ENCODE measurements around the gene SH3BGR. TPM values are rescaled to one million over a fixed set of nuclear protein-coding genes. Genes with fewer than 3 reads are reported as not detected.

SH3BGR gene
- total RNA-seq, 1 donor from 2014 or later, result 9.9 TPM

- no peaks in the 10 kb centered on the region for H4K20me1 ChIP-seq (ENCODE audit: insufficient read depth, low read length)
- Mint-ChIP-seq H3K4me1 (ENCODE audit: low read depth, unreplicated experiment) (peaks cover 11% of the 10 kb centered on the region), H3K27ac (ENCODE audit: unreplicated experiment) (no peak overlapping the region), H3K27me3 (ENCODE audit: low read depth, unreplicated experiment) (no peaks in the 10 kb centered on the region), H3K36me3 (ENCODE audit: low read depth, unreplicated experiment) (no peaks in the 10 kb centered on the region), H3K9me3 (ENCODE audit: unreplicated experiment) (no peaks in the 10 kb centered on the region), H3K4me3 (ENCODE audit: unreplicated experiment) (no peak overlapping the region)
- FAIRE-seq (no peak), DNase-seq (ENCODE audit: low read depth) (no peak)
- TF ChIP-seq, protein P1, sequence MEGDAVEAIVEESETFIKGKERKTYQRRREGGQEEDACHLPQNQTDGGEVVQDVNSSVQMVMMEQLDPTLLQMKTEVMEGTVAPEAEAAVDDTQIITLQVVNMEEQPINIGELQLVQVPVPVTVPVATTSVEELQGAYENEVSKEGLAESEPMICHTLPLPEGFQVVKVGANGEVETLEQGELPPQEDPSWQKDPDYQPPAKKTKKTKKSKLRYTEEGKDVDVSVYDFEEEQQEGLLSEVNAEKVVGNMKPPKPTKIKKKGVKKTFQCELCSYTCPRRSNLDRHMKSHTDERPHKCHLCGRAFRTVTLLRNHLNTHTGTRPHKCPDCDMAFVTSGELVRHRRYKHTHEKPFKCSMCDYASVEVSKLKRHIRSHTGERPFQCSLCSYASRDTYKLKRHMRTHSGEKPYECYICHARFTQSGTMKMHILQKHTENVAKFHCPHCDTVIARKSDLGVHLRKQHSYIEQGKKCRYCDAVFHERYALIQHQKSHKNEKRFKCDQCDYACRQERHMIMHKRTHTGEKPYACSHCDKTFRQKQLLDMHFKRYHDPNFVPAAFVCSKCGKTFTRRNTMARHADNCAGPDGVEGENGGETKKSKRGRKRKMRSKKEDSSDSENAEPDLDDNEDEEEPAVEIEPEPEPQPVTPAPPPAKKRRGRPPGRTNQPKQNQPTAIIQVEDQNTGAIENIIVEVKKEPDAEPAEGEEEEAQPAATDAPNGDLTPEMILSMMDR (IDR thresholded peaks at IDR 0.05; ENCODE audit: insufficient read depth, low read depth, low read length), result no peak
- no peak for TF ChIP-seq EZH2 (IDR thresholded peaks at IDR 0.05; ENCODE audit: insufficient read depth, low read length)
- no peak overlapping the region for H3K4me3 ChIP-seq (ENCODE audit: insufficient read depth, low read depth, low read length)
- peaks cover 7% of the 10 kb centered on the region for H3K4me1 ChIP-seq (ENCODE audit: insufficient read depth, low read length)
- no peaks in the 10 kb centered on the region for H3K9me3 ChIP-seq (ENCODE audit: insufficient read depth, low read depth, low read length)
- no peaks in the 10 kb centered on the region for H3K79me2 ChIP-seq (ENCODE audit: insufficient read depth, low read length)
- H3K27ac ChIP-seq (ENCODE audit: low read depth, low read length), result no peak overlapping the region
- no peaks in the 10 kb centered on the region for H3K36me3 ChIP-seq (ENCODE audit: insufficient read depth, low read length)
- H3K4me2 ChIP-seq (ENCODE audit: low read length), result no peak overlapping the region
- H3K27me3 ChIP-seq (ENCODE audit: insufficient read depth, low read length), result no peaks in the 10 kb centered on the region
- no peak overlapping the region for H2AFZ ChIP-seq (ENCODE audit: low read depth, low read length)
- no peak overlapping the region for H3K9ac ChIP-seq (ENCODE audit: low read length)
These were observed 4.5 kb upstream of the SH3BGR start for GRCh38 chr21:39447264-39447663.

- peaks cover 2% of the 10 kb centered on the region for H3K36me3 Mint-ChIP-seq (ENCODE audit: low read depth, unreplicated experiment)
These were observed 618 bp downstream of the SH3BGR start for GRCh38 chr21:39452207-39452969.

More at GRCh38 chr21:39452207-39452969, 618 bp downstream of the SH3BGR start:
- no peaks in the 10 kb centered on the region for H3K27me3 Mint-ChIP-seq (ENCODE audit: low read depth, unreplicated experiment)
- peaks cover 11% of the 10 kb centered on the region for H3K4me1 Mint-ChIP-seq (ENCODE audit: low read depth, unreplicated experiment)
- H4K20me1 ChIP-seq (ENCODE audit: insufficient read depth, low read length), result no peaks in the 10 kb centered on the region
- no peaks in the 10 kb centered on the region for H3K9me3 ChIP-seq (ENCODE audit: insufficient read depth, low read depth, low read length)
- H3K4me2 ChIP-seq (ENCODE audit: low read length), result peak overlapping the region; percentile 15
- no peak overlapping the region for H3K27ac ChIP-seq (ENCODE audit: low read depth, low read length)
- H3K36me3 ChIP-seq (ENCODE audit: insufficient read depth, low read length), result no peaks in the 10 kb centered on the region
- H3K4me1 ChIP-seq (ENCODE audit: insufficient read depth, low read length), result no peaks in the 10 kb centered on the region
- FAIRE-seq (no peak), DNase-seq (ENCODE audit: low read depth) (peak; percentile 50)
- H3K4me3 Mint-ChIP-seq (ENCODE audit: unreplicated experiment), result peak overlapping the region; percentile 64
- peak overlapping the region; percentile 90 for H3K27ac Mint-ChIP-seq (ENCODE audit: unreplicated experiment)
- H3K27me3 ChIP-seq (ENCODE audit: insufficient read depth, low read length), result no peaks in the 10 kb centered on the region
- no peak overlapping the region for H3K9ac ChIP-seq (ENCODE audit: low read length)
- H2AFZ ChIP-seq (ENCODE audit: low read depth, low read length), result no peak overlapping the region
- no peaks in the 10 kb centered on the region for H3K9me3 Mint-ChIP-seq (ENCODE audit: unreplicated experiment)
- H3K4me3 ChIP-seq (ENCODE audit: insufficient read depth, low read depth, low read length), result no peak overlapping the region
- TF ChIP-seq EZH2 (IDR thresholded peaks at IDR 0.05; ENCODE audit: insufficient read depth, low read length), result no peak
- TF ChIP-seq, protein P1 (IDR thresholded peaks at IDR 0.05; ENCODE audit: insufficient read depth, low read depth, low read length), result no peak
- H3K79me2 ChIP-seq (ENCODE audit: insufficient read depth, low read length), result no peaks in the 10 kb centered on the region
